ENCODE data around the gene TTC21A.

- TF ChIP-seq POLR2AphosphoS5 (IDR thresholded peaks at IDR 0.05; ENCODE audit: insufficient read depth in 1 of 2, low read depth in 1 of 2): no peak
- no peak for TF ChIP-seq POLR2A (IDR thresholded peaks at IDR 0.05)
Observed at GRCh38 chr3:39137991-39138803, 30.7 kb downstream of the TTC21A start.

Data from vagina (tissue), 2 donors.